ENCODE results near the gene LRBA. TPM values are rescaled to one million over a fixed set of nuclear protein-coding genes. Genes with fewer than 3 reads are reported as not detected.

Gene LRBA
- total and polyA plus RNA-seq, 9 of the 15 experiments (the other 6 are each of a cell fraction or from before 2014, with no cell fraction given): 24.2 to 88.7 (median 59.7) TPM

GRCh38 chr4:150316332-150317205 lies 698.5 kb downstream of the LRBA start (continued):
- TF ChIP-seq SFPQ (IDR thresholded peaks at IDR 0.05; ENCODE audit: low read depth, low read length) (no peak), POLR2AphosphoS5 (IDR thresholded peaks at IDR 0.05; ENCODE audit: control insufficient read depth, insufficient read depth, low read depth, low read length) (no peak), ZNF551 (CRISPR knock-in tag; IDR thresholded peaks at IDR 0.05) (no peak), ARHGAP35 (IDR thresholded peaks at IDR 0.05; ENCODE audit: partially characterized antibody) (no peak), ZNF589 (CRISPR knock-in tag; IDR thresholded peaks at IDR 0.05; ENCODE audit: low read depth) (peak; percentile 80), BHLHE40 (IDR thresholded peaks at IDR 0.05; ENCODE audit: low read length) (no peak), KLF13 (tag; IDR thresholded peaks at IDR 0.05; ENCODE audit: borderline replicate concordance, low read depth) (peak; percentile 48; the same call in 1 of the 2 replicates), ZNF668 (CRISPR knock-in tag; IDR thresholded peaks at IDR 0.05) (no peak), RAD21 (CRISPR knock-in tag; conservative IDR thresholded peaks at IDR 0.05 in 1 of 2, IDR thresholded peaks at IDR 0.05 in 1 of 2) (peak in 1 of 2 experiments; percentile 15; a peak in 2 of 4 replicates), PKNOX1 (IDR thresholded peaks at IDR 0.05) (peak; percentile 45; the same call in 1 of the 2 replicates), CREB3L1 (IDR thresholded peaks at IDR 0.05; ENCODE audit: borderline replicate concordance, low read depth) (peak; percentile 49; the same call in 1 of the 2 replicates), ZNF79 (CRISPR knock-in tag; IDR thresholded peaks at IDR 0.05; ENCODE audit: low read depth) (no peak), TAF7 (tag; IDR thresholded peaks at IDR 0.05) (peak; percentile 54; the same call in 1 of the 2 replicates), ZBTB34 (CRISPR knock-in tag; IDR thresholded peaks at IDR 0.05) (no peak), U2AF1 (optimal IDR thresholded peaks at IDR 0.05; ENCODE audit: low read depth, low read length) (no peak), SRSF9 (IDR thresholded peaks at IDR 0.05; ENCODE audit: borderline replicate concordance, low read depth, low read length) (no peak)
- TF ChIP-seq, protein P1, sequence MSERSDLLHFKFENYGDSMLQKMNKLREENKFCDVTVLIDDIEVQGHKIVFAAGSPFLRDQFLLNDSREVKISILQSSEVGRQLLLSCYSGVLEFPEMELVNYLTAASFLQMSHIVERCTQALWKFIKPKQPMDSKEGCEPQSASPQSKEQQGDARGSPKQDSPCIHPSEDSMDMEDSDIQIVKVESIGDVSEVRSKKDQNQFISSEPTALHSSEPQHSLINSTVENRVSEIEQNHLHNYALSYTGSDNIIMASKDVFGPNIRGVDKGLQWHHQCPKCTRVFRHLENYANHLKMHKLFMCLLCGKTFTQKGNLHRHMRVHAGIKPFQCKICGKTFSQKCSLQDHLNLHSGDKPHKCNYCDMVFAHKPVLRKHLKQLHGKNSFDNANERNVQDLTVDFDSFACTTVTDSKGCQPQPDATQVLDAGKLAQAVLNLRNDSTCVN (CRISPR knock-in tag; IDR thresholded peaks at IDR 0.05): no peak
- TF ChIP-seq, protein P2, sequence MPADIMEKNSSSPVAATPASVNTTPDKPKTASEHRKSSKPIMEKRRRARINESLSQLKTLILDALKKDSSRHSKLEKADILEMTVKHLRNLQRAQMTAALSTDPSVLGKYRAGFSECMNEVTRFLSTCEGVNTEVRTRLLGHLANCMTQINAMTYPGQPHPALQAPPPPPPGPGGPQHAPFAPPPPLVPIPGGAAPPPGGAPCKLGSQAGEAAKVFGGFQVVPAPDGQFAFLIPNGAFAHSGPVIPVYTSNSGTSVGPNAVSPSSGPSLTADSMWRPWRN (IDR thresholded peaks at IDR 0.05; ENCODE audit: low read depth): no peak

Measured in K562 (cell line).